HG02642 (cell line): ENCODE data around the gene FGFR4.

Source experiments
- ATAC-seq: cut with Tn5 transposase; IDR thresholded peaks from one replicate; pipeline ENCODE4 v1.9.1; 2021; ENCODE audit warnings: mild to moderate bottlenecking; ENCODE audit not compliant: unreplicated experiment, poor library complexity

FGFR4 gene

DNA sequence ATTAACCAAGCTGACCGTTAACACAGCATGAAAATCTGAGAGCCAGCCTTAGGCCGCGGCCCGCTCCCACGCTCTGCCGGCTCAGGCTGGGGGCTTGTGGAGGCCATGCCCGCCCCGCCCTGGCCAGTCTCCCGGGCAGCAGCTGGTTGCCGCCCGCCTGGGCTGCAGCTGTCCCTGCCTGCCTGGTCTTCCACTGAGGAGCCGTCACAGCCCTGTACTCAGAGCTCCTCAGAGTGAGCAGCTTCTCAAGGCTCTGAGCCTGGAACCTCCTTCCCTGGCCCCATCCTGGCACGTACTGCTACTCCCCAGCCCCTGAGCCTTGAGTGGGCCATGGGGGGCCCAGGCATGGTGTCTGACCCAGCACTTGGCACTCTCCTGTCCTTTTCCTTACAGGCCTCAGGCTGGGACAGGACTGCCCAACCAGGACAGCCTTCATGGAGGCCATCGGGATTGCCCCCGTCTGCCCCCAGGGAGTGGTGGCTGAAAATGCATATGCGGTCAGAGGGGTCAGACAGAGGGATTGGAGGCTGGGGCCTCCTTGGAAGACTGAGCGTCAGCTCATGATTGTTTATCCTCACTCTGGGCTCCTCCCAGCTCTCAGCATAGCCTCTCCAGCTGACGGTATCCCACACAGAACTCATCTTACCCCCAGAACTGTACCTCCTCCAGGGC, 11.9 kb downstream of the FGFR4 start:
- ATAC-seq, result no peak

DNA sequence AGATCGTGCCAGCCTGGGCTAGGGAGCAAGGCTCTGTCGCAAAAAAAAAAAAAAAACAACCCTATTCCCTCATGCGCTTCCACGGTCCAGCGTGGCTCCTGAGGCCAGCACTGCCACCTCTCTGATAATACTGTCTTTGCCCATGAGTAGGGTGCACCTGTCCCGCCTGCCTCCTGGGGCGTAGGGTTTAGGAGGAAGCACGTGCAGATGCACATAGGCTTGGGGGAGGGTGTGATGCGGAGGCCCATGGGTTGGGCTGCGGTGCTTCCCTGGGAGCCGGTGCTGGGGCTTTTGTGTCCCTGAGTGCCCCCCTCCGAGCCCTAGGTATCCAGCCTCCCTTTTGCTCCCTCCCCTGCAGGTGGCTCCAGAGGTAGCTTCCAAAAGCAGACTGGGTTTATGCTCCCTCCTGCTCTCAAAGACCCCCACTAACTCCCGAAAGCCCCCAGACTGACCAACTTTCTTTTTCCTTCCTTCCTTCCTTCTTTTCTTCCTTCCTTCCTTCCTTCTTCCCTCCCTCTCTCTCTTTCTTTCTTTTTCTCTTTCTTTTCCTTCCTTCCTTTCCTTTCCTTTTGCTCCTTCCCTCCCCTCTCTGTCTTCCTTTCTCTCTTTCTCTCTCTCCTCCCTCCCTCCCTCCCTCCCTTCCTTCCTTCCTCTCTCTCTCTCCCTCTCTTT, 12.8 kb downstream of the FGFR4 start:
- no peak for ATAC-seq

DNA sequence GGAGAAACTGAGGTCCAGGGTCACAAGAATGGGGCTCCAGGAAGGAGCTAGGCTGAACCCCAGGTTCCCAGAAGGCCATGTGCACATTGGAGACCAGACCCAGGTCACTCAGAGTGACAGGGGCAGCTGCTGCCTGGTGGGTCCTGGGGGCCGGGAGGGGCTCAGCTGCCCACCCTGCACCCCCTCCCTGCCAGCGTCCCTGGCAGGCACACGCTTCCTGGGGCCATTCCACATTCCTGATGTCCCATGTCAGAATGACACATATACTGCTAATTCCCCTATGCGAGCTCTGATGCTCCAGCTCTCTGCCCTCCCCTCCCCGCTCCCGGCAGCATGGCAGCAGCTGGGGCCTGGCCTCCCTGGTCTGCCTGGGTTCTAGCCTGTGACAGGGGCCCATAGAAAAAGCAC, 14.0 kb downstream of the FGFR4 start:
- no peak for ATAC-seq

DNA sequence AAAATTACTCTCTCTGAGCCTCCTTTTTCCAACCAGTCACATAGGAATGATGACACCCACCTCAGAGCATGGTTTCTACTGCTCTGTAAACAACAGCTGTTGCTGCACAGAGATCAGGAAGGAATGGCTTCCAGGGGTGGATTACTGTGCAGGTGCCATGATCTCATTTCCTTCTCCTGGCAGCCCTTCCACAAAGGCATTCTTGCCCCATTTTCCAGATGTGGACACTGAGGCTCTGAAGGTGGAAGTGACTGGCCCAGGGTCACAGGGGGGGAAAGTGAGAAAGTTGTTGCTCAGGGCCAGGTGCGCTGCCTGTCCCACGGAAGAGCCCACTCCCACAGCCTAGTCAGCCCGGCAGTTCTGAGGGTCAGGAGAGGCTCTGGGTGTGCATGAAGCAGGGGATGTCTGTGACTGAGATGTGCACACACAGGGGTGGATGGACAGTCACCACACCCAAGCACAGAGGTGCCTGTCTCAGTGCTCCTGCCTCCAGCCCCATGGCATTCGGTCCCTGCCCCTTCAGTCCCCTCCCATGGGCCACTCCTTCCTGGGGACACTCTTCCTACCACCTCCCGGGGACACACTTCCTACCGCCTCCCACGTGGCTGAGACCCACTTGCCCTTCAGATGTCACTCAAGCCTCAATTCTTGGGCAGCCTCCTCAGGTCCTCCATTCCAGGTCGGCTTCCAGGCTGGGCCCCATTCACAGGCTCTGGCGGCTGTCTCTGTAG, 17.0 kb downstream of the FGFR4 start:
- no peak for ATAC-seq

DNA sequence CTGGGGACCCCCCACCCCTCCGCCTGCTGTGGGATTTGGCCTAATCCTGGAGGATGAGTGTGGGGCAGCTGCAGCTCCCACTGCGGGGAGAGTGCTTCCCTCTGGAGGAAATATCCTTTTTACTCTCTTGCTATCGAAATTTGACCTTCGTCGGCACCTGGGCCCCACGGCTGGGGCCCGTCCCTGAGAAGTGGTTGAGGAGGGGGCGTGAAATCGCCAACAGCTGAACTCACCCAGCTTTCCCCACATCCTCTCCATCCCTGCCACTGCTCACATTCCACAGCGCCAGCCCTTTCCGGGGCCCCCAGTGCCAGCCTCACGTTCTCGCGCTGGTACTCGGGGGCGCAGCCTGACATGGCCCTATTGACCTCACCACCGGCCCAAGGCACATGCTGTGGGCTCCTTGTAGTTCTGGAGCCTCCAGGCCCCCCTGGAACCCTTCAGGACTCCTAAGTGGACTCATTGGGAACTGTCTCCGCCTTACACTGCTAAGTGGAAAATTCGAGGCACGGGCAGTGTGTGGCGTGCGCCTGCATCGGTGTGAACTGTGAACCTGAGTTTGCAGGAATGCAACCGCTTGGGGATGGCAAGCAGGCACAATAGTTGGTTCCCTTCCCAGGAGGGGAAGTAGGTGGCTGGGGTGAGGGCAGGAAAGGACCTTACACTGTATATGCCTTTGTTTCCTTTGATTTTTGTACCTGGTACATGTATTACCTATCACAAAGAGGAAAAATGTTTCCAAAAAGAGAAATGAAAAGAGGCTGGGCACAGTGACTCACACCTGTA, 19.2 kb downstream of the FGFR4 start:
- ATAC-seq, result no peak

DNA sequence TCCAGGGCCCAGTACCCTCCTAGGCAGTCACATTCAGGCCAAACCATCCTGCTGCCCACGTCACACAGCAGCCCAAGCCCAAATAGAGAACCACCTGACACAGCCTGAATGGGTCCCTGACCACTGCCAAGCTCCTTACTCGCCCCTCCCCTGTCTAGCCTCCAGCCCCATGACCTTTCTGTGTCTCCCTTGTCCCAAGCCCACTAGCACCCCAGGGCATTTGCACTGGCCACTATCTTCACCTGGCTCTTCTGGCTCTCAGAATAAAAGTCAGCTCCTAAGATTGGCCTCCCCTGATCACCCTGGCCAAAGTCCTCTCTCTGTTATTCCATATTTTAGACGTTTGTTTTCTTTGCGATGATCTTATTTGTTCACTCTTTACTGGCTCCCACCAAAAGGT, 20.4 kb downstream of the FGFR4 start:
- no peak for ATAC-seq

DNA sequence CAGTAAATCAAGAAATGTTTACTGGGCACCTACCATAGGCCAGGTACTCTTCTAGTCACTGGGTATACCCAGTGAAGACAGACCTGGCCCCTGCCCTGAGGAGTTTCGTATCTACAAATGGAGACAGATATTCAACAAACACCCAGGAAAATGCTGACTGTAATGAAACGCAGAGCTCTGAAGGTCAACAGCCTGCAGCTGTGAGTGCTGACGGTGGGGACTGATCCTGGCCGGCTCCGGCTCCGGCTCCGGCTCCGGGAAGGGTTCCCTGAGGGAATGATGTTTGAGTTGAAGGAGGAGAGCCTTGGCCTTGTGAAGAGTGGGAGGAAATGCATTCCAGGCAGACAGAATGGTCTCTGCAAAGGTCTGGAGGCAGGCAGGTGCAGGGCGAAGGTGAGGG, 23.1 kb downstream of the FGFR4 start:
- no peak for ATAC-seq

DNA sequence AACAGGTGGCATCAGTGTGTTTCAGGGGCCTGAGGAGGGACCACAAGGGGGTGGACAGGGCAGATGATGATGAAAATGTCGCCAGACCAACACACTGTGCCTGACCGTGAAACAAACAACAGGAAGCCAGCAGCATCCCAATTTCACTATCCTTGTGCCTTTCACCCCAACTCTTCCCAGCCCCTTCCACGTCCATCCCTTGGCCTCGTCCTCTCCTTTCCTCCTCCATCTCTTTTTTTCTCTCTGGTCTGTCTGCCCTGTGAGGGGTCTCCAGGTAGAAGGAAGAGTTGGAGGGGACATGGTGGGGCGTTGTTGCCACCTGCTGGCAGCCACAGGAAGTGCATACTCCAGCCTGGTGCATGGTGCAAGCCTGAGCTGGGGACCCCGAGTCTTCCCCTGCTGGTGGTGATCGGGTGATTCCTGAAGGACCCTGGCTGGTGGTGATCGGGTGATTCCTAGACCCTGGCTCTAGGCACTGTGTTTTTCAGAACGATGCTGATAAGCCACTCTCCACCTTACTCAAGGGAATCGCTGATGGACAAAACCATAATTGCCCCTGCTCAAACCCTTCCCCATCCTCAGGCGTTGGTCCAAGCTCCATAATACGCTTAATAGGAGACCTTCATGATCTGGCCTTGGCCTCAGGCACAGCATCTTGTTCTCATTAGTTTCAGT, 25.1 kb downstream of the FGFR4 start:
- ATAC-seq, result peak; percentile 59

DNA sequence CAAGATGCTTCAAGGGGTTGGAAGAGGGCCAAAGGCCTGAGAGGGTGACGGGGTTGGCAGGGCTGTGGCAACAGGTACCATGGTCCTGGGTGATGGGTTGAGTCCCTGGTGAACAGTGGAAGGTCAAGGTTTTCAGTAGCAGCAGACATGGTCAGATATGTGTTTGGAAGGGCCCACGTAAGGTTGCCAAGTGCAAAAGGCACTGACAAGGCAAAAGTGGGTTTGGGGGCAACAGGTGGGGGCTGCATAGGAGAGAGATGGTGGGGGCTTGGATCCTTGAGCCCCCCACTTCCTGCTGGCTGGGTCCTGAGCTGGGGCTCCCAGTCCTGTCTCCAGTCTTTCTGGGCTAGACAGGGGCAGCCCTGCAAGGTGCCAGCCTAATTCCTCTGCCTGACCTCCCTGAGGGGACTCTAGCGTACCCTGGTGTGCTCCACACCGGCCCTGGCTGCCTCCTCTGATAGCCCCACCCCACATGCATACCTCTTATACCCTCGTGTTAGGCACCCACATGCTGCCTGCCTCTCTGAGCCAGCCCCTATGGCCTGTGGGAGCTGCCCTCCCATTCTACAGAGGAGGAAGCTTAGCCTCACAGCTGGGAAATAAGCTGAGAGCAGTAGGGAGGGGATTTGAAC, 26.0 kb downstream of the FGFR4 start:
- ATAC-seq, result no peak

DNA sequence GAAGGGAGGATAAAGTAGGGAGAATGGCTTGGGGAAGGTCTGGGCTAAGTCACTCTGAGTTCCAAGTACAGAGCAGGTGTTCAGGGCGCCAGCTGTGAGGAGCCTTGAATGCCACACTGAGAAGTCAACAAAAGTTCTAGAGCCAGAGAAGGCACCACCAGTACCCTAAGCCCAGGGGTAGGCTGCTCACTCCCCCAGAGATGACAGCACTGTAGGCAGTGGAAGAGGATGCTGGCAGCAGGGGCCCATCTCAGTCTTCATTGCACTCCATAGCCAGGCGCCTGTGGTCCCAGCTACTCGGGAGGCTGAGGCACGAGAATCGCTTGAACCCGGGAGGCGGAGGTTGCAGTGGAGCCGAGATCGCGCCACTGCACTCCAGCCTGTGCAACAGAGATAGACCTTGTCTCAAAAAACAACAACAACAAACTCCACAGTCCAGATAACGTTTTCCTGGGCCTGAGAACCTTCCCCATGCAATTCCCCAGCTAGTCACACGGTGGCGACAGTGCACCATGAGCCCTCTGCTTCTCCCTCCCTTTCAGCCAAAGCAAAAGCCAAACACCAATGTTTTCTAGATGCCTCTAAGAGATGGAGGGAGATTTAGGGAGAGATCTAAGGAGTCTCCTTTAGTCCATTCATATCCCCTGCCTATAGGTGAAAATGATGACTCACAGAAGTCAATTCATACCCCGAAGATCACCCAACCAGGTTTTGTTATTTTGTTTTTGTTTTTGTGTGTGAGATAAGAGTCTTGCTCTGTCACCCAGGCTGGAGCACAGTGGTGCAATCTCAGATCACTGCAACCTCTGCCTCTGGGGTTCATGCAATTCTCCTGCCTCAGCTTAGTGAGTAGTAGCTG, 27.1 kb downstream of the FGFR4 start:
- no peak for ATAC-seq

DNA sequence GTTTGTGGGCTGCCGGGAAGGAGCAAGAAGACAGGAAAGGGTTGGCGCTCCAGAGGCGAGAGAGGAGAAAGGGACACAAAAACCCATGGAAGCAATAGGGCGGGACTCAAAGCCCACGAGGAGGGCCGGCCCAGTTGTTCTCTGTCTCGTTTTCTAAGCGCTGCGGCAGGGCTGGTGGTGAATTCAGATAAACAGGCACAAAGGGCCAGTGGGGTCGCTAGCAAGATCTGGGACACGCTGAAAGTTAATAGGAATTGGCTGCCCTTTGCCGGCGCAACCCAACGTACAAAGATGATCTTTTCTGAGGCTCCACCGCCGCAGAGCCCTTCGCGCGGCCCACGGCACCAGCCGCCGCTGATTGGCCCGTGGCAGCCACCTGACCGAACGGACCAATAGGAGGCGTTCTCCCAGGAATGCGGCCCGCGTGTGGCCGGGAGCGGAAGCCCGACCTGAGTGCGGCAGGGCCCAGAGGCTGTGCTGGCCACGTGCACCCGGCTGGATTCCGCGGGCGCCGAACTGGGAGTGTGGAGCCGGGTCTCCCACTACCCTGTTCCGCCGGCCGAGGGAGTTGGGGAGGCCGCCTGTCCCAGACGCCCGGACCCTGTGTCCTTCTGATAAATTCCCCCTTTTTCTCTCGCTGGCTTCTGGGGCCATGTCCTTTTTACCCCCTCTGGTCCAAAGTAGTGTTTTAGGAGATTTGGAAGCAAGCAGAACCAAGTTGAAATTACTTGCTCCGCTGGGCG, 30.1 kb downstream of the FGFR4 start:
- peak; percentile 69 for ATAC-seq

DNA sequence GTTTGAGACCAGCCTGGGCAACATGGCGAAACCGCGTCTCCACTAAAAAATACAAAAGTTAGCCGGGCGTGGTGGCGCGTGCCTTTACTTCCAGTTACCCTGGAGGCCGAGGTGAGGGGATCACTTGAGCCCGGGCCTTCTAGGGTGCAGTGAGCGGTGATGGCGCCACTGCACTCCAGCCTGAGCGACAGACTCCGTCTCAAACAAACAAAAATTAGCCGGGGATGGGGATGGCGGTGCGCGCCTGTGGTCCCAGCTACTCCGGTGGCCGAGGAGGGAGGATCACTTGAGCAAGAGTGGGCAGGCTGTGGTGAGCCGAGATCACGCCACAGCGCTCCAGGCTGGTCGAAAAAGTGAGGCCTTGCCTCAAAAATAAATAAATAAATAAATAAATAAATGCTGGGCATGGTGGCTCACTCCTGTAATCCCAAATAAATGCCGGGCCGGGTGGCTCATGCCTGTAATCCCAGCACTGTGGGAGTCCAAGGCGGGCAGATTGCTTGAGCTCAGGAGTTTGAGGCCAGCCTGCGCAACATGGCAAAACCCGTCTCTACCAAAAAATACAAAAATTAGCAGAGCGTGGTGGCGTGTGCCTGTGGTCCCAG, 30.8 kb downstream of the FGFR4 start:
- no peak for ATAC-seq

DNA sequence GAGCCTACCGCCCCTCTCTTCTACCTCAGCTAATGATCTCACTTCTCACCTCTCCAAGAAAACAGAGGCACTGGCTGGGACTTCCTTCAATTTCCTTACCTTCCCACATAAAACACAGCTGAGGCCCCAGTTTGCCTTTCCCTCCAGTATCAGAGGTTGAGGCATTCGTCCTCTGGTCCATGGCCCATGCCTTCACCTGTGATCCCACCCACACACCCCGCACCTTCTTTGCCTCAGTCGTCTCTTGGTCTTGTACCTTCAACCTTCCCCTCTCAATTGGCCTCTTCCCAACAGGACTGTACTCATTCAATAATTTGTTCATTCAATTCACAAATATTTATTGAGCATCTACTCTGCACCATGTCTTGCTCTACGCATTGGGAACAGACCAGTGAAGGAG, 35.9 kb downstream of the FGFR4 start:
- ATAC-seq, result no peak

DNA sequence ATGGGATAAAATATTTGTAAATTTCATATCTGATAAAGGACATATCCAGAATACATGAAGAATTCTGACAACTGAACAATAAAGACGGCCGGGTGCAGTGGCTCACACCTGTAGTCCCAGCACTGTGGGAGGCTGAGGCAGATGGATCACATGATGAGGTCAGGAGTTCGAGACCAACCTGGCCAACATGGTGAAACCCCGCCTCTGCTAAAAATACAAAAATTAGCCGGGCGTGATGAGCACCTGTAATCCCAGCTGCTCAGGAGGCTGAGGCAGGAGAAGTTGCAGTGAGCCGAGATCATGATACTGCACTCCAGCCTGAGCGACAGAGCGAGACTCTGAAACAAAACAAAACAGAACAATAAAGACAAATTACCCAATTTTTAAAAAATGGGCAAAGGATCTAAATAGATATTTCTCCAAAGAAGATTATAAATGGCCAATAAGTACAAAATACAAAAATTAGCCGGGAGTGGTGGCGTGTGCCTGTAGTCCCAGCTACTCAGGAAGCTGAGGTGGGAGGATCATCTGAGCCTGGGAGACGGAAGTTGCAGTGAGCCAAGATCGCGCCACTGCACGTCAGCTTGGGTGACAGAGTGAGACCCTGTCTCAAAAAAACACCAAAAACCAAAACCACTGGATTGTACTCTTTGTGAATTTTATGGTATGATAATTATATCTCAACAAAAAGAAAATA, 37.2 kb downstream of the FGFR4 start:
- ATAC-seq, result peak; percentile 44

DNA sequence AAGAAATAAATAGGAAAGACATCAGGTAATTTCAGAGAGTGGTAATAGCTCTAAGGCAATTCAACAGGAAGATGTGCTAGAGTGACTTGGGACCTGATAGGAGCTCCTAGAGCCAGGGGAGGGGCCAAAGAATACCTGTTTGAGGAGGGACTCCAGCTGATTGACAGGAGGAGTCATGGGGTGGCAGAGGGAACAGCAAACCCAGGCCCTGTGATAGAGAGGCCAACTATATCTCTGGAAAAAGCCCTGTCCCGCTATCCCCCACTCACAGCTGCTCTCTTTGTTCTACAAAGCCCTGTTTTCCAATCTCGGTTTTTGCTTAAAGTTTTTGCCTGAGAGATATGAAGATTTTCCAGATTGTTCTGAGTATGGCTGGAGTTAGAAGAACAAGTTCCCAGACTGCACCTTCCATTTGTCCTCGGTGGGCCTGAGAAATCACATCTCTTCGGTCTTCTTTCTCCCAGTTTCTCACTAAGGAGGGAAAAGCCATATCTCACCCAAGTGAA, 37.8 kb downstream of the FGFR4 start:
- peak; percentile 56 for ATAC-seq

DNA sequence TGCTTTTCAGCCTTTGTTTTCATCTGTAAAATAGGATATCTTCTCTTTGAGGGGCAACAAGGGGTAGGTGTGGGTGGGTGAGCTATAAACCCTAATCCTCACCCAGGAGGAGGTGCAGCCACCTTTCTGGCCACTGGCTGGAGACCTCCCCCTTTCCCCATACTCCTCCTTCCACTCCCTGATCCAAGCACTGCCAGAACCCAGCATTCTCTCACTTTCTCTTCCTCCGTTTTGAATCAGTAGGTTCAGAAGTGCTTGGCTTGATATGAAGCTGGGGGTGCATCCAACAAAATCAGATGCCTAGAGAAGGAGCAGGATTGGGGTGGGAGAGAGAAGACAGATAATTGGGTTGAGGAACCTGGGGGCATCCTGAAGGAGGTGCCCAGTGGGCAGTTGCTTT, 40.1 kb downstream of the FGFR4 start:
- no peak for ATAC-seq

DNA sequence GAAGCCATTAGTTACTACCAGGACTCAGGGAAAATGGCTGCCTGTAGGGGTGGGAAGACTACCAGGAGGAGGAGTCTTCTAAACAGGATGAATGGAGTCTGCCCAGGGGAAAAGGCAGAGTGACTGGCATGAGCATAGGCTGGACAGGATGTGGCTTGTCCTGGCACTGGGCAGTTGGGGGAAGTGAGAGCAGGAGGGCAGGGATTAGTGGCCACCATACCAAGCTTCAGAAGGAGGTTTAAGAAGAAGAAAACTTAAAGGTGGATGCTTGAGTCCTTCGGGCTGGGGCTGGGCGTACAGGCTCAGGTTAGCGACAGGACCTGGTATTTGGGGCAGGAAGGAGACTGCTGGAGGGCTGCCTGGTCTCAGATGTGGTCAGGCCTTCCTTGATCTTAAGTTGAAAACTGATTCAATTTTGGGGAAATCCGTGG, 41.9 kb downstream of the FGFR4 start:
- no peak for ATAC-seq
